Loucy (cell line): ENCODE results near the gene NUTF2.

Experiments used
- CTCF ChIP-seq: fragments of 200-600 bp; sonication (generic); conservative IDR thresholded peaks from 2 replicates; pipeline ENCODE4 v1.5.1; 2014; ENCODE audit warnings: mild to moderate bottlenecking, antibody characterized with exemption, low read length
- EZH2phosphoT487 ChIP-seq: fragments of 200-600 bp; IDR thresholded peaks from 2 replicates; pipeline ENCODE4 v1.6.1; 2018; ENCODE audit warnings: antibody characterized with exemption, mild to moderate bottlenecking, moderate library complexity, borderline replicate concordance

GRCh38 chr16:67878846-67879245, 32.1 kb downstream of the NUTF2 start:
- TF ChIP-seq CTCF (no peak), EZH2phosphoT487 (no peak)
